ENCODE data around the gene LCN10.
"Not testable (repeated sequence)": the region's sequence is repeated elsewhere in the genome, so short reads cannot be mapped to it uniquely, and the experiment has no call there.

Gene LCN10

GRCh38 chr9:136742591-136743391 lies at the start of gene LCN10:
Gene LCN10, minus strand, starts transcription at chr9:136742940. Its CDS starts 37 bp downstream, at chr9:136742903.
- Mint-ChIP-seq H3K27me3 (peaks cover 14% of the 10 kb centered on the region), H3K4me3 (peak within 1 kb of the TSS; percentile 59), H3K36me3 (ENCODE audit: low read depth) (no peaks in the 10 kb centered on the region)

GRCh38 chr9:136791516-136792276 lies 49.0 kb upstream of the LCN10 start:
- Mint-ChIP-seq H3K36me3 (ENCODE audit: low read depth) (peaks cover 18% of the 10 kb centered on the region), H3K27ac (peak overlapping the region; percentile 94), H3K27me3 (peaks cover 3% of the 10 kb centered on the region), H3K4me1 (ENCODE audit: low read depth) (peaks cover 34% of the 10 kb centered on the region), H3K9me3 (no peaks in the 10 kb centered on the region), H3K4me3 (peak overlapping the region; percentile 86)
- peak; percentile 80 for DNase-seq

More at GRCh38 chr9:136742591-136743391, at the start of gene LCN10:
- H3K4me1 Mint-ChIP-seq (ENCODE audit: low read depth) = peaks cover 12% of the 10 kb centered on the region
- no peaks in the 10 kb centered on the region for H3K9me3 Mint-ChIP-seq
- no peak within 1 kb of the TSS for H3K27ac Mint-ChIP-seq
- DNase-seq = no peak

- no peaks in the 10 kb centered on the region for H3K9me3 Mint-ChIP-seq
- peak within 1 kb of the TSS; percentile 94 for H3K27ac Mint-ChIP-seq
- H3K4me3 Mint-ChIP-seq = peak within 1 kb of the TSS; percentile 86
- no peaks in the 10 kb centered on the region for H3K27me3 Mint-ChIP-seq
- DNase-seq = peak; percentile 100
- H3K4me1 Mint-ChIP-seq (ENCODE audit: low read depth) = peaks cover 27% of the 10 kb centered on the region
- peaks cover 18% of the 10 kb centered on the region for H3K36me3 Mint-ChIP-seq (ENCODE audit: low read depth)
Measured at GRCh38 chr9:136790640-136791515, 48.1 kb upstream of the LCN10 start, which contains the start of gene TMEM141. Gene TMEM141, plus strand, starts transcription at chr9:136791344. Its CDS starts 27 bp downstream, at chr9:136791371.

GRCh38 chr9:136789523-136789937 lies 46.8 kb upstream of the LCN10 start:
- Mint-ChIP-seq H3K4me3 (no peak overlapping the region), H3K9me3 (no peaks in the 10 kb centered on the region), H3K27me3 (no peaks in the 10 kb centered on the region), H3K36me3 (ENCODE audit: low read depth) (peaks cover 18% of the 10 kb centered on the region), H3K27ac (no peak overlapping the region), H3K4me1 (ENCODE audit: low read depth) (peaks cover 25% of the 10 kb centered on the region)
- no peak for DNase-seq

- H3K27ac Mint-ChIP-seq, H3K27me3 Mint-ChIP-seq, DNase-seq, H3K9me3 Mint-ChIP-seq, H3K4me3 Mint-ChIP-seq: not testable (repeated sequence)
- peaks cover 25% of the 10 kb centered on the region for H3K4me1 Mint-ChIP-seq (ENCODE audit: low read depth)
- H3K36me3 Mint-ChIP-seq (ENCODE audit: low read depth) = peaks cover 15% of the 10 kb centered on the region
Measured at GRCh38 chr9:136788644-136789522, 46.1 kb upstream of the LCN10 start.

- Mint-ChIP-seq H3K9me3 (no peaks in the 10 kb centered on the region), H3K27me3 (no peaks in the 10 kb centered on the region), H3K36me3 (ENCODE audit: low read depth) (peaks cover 6% of the 10 kb centered on the region), H3K27ac (no peak overlapping the region), H3K4me3 (no peak overlapping the region), H3K4me1 (ENCODE audit: low read depth) (peaks cover 23% of the 10 kb centered on the region)
- DNase-seq = peak; percentile 75
Measured at GRCh38 chr9:136787690-136788400, 45.1 kb upstream of the LCN10 start.

- not testable (repeated sequence) for H3K4me3 Mint-ChIP-seq; H3K9me3 Mint-ChIP-seq; H3K27me3 Mint-ChIP-seq; H3K36me3 Mint-ChIP-seq (ENCODE audit: low read depth); DNase-seq; H3K27ac Mint-ChIP-seq
- peaks cover 16% of the 10 kb centered on the region for H3K4me1 Mint-ChIP-seq (ENCODE audit: low read depth)
Measured at GRCh38 chr9:136786983-136787382, 44.2 kb upstream of the LCN10 start.

GRCh38 chr9:136786451-136786850 lies 43.7 kb upstream of the LCN10 start:
- peaks cover 15% of the 10 kb centered on the region for H3K4me1 Mint-ChIP-seq (ENCODE audit: low read depth)
- H3K4me3 Mint-ChIP-seq = no peak overlapping the region
- no peaks in the 10 kb centered on the region for H3K9me3 Mint-ChIP-seq
- no peak overlapping the region for H3K27ac Mint-ChIP-seq
- no peak for DNase-seq
- H3K36me3 Mint-ChIP-seq (ENCODE audit: low read depth) = no peaks in the 10 kb centered on the region
- no peaks in the 10 kb centered on the region for H3K27me3 Mint-ChIP-seq

GRCh38 chr9:136785565-136786355 lies 43.0 kb upstream of the LCN10 start:
- H3K27ac Mint-ChIP-seq; H3K4me3 Mint-ChIP-seq; DNase-seq; H3K9me3 Mint-ChIP-seq; H3K27me3 Mint-ChIP-seq; H3K36me3 Mint-ChIP-seq (ENCODE audit: low read depth): not testable (repeated sequence)
- peaks cover 15% of the 10 kb centered on the region for H3K4me1 Mint-ChIP-seq (ENCODE audit: low read depth)

- Mint-ChIP-seq H3K4me1 (ENCODE audit: low read depth) (peaks cover 11% of the 10 kb centered on the region), H3K4me3 (no peak overlapping the region), H3K9me3 (no peaks in the 10 kb centered on the region), H3K27me3 (no peaks in the 10 kb centered on the region), H3K36me3 (ENCODE audit: low read depth) (no peaks in the 10 kb centered on the region), H3K27ac (no peak overlapping the region)
- no peak for DNase-seq
Measured at GRCh38 chr9:136784997-136785361, 42.2 kb upstream of the LCN10 start.

GRCh38 chr9:136784249-136784996 lies 41.7 kb upstream of the LCN10 start:
- Mint-ChIP-seq H3K36me3 (ENCODE audit: low read depth) (no peaks in the 10 kb centered on the region), H3K27ac (no peak overlapping the region), H3K9me3 (no peaks in the 10 kb centered on the region), H3K4me3 (no peak overlapping the region), H3K4me1 (ENCODE audit: low read depth) (peaks cover 11% of the 10 kb centered on the region), H3K27me3 (no peaks in the 10 kb centered on the region)
- DNase-seq = no peak

- Mint-ChIP-seq H3K4me3 (no peak overlapping the region), H3K36me3 (ENCODE audit: low read depth) (no peaks in the 10 kb centered on the region), H3K9me3 (no peaks in the 10 kb centered on the region), H3K4me1 (ENCODE audit: low read depth) (peaks cover under 1% of the 10 kb centered on the region), H3K27ac (no peak overlapping the region), H3K27me3 (peaks cover 13% of the 10 kb centered on the region)
- DNase-seq = no peak
Measured at GRCh38 chr9:136782452-136782851, 39.7 kb upstream of the LCN10 start.

All from activated T-cell treated with anti-CD3 and anti-CD28 coated beads, Interleukin-2, amount 50 U/mL, for 24 hours (primary cell).